Spleen (tissue), 11 donors: ENCODE data around the gene IAPP. TPM values are rescaled to one million over a fixed set of nuclear protein-coding genes. Genes with fewer than 3 reads are reported as not detected.
"Not testable (repeated sequence)": the region's sequence is repeated elsewhere in the genome, so short reads cannot be mapped to it uniquely, and the experiment has no call there.

ENCODE experiments used
- DNase-seq: peaks from one replicate; pipeline ENCODE4 v3.0.0-alpha.2; 2020
- H3K27ac ChIP-seq, 8 donors: fragments of 200-600 bp; sonication (generic) in 7 of 8; 1 replicate in 4 of 8; 2 replicates in 4 of 8; pipeline versions ENCODE4 v1.5.0 to v1.8.0; 2016 to 2021; ENCODE audit warnings: inconsistent platforms in 4 of 8, mild to moderate bottlenecking in 4 of 8, moderate library complexity in 1 of 8
- H3K27me3 ChIP-seq, 7 donors: fragments of 200-600 bp; sonication (generic) in 6 of 7; replicated peaks in 1 of 7; 1 replicate in 4 of 7; 2 replicates in 3 of 7; pipeline versions ENCODE4 v1.5.0 to v1.8.0; 2016 to 2021; ENCODE audit warnings: inconsistent platforms in 3 of 7, mild to moderate bottlenecking in 1 of 7
- H3K36me3 ChIP-seq, 6 donors: fragments of 200-600 bp; sonication (generic) in 5 of 6; 1 replicate in 4 of 6; 2 replicates in 2 of 6; pipeline versions ENCODE4 v1.5.0 to v1.8.0; 2016 to 2021; ENCODE audit warnings: inconsistent platforms in 2 of 6
- H3K4me1 ChIP-seq, 6 donors: fragments of 200-600 bp; sonication (generic) in 5 of 6; 1 replicate in 3 of 6; 2 replicates in 3 of 6; pipeline versions ENCODE4 v1.5.0 to v1.8.0; 2016 to 2021; ENCODE audit warnings: inconsistent platforms in 3 of 6
- H3K4me3 ChIP-seq, 8 donors: fragments of 200-600 bp; sonication (generic) in 7 of 8; 1 replicate in 4 of 8; 2 replicates in 4 of 8; pipeline versions ENCODE4 v1.5.0 to v1.8.0; 2016 to 2021; ENCODE audit warnings: inconsistent platforms in 4 of 8, mild to moderate bottlenecking in 4 of 8, moderate library complexity in 2 of 8
- H3K9me3 ChIP-seq, 8 donors: fragments of 200-600 bp; sonication (generic) in 7 of 8; 1 replicate in 4 of 8; 2 replicates in 4 of 8; pipeline versions ENCODE4 v1.5.0 to v1.8.0; 2016 to 2021; ENCODE audit warnings: inconsistent platforms in 4 of 8
- CTCF ChIP-seq, 11 experiments: fragments of 200-600 bp in 7 of 11; fragments of 450-650 bp in 4 of 11; sonication (generic) in 4 of 11; IDR thresholded peaks in 8 of 11; conservative IDR thresholded peaks in 3 of 11; 1 replicate in 7 of 11; 2 replicates in 4 of 11; pipeline versions ENCODE4 v1.4.0 to v1.8.0; 2016 to 2021; ENCODE audit warnings: antibody characterized with exemption in 11 of 11, inconsistent platforms in 4 of 11, mild to moderate bottlenecking in 1 of 11
- POLR2A ChIP-seq, 3 donors: fragments of 450-650 bp; IDR thresholded peaks; one replicate each; pipeline ENCODE4 v1.5.1; 2017; ENCODE audit warnings: antibody characterized with exemption in 3 of 3, mild to moderate bottlenecking in 1 of 3
- POLR2AphosphoS5 ChIP-seq, 3 donors: sonication (generic); formaldehyde crosslinking; IDR thresholded peaks; one replicate each; pipeline ENCODE4 v1.5.1; 2017; ENCODE audit warnings: antibody characterized with exemption in 3 of 3
- whole genome bisulfite sequencing, 5 donors: extraction: QIAGEN DNeasy Blood & Tissue Kit in 3 of 5; methylation state at CpG; one replicate each; pipeline versions ENCODE4 v1.1.5 to v1.1.7; 2013 to 2018; 5-methylcytosine and 5-hydroxymethylcytosine counted together
- intact Hi-C: fragments of 100-400 bp; cut with DNase I; formaldehyde crosslinking; loops from one replicate; pipeline ENCODE4 v1.15.0; 2023; ENCODE audit warnings: low total_unique reads
- polyA plus RNA-seq, 3 donors: library from polyadenylated mRNA; stranded (reverse); fragments of 200-250 nt; gene quantifications; one replicate each; pipeline ENCODE4 v1.2.1, GENCODE V29; 2013
- total RNA-seq, 7 donors: library from RNA; depleted of rRNA in 3 of 7; stranded (reverse); fragments of >200 nt in 3 of 7; fragmentation: NEBNext Ultra II Directional in 4 of 7; extraction: Animal tissue kit (Norgen Biotek cat#: 25700) in 4 of 7; gene quantifications; one replicate each; pipeline versions ENCODE4 v1.1.0 to v1.2.1, GENCODE V29; 2016 to 2021
- donor health status: healthy with polysubstance abuse.
- donor health status: DM: no; HTN: no; CAD: no; lungs with moderate emphysema.
- donor health status: DM: no; HTN: no; CAD: no.
- donor health status: Bipolar disorder and iron deficiency.
- donor health status: healthy.
- donor health status: DM: no; HTN: no; CAD: no.
- donor health status: DM: yes; HTN: yes; CAD: no.

The IAPP gene
- total and polyA plus RNA-seq, 10 donors, result 0.04 to 0.21 TPM; not detected in 8

DNA sequence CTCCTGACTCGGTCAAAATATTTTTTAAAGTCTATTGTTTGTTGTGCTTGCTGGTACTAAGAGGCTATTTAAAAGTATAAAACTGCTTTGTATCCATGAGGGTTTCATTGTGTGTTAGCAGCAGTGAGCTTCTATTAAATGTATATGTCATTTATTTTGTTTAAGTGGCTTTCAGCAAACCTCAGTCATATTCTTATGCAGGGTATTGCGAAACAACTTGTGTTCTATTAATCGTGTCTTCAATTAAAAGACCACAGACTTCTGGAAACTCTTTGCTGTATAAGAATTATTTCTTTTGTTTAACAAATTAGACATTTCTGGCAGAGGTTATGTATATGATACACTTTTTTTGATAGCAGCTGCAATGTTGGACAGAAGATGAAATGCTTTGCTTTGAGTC, 6.5 kb downstream of the IAPP start:
- no peak overlapping the region for H3K4me3 ChIP-seq
- 74 to 85% (median 80%) methylated on average over 3 of the region's 3 CpGs for WGBS, 5 donors
- H3K27me3 ChIP-seq, result no peaks in the 10 kb centered on the region
- intact Hi-C loops, result no loop called here
- H3K9me3 ChIP-seq, result no peaks in the 10 kb centered on the region
- H3K27ac ChIP-seq, result no peak overlapping the region
- no peaks in the 10 kb centered on the region for H3K4me1 ChIP-seq
- no peaks in the 10 kb centered on the region for H3K36me3 ChIP-seq
- no peak for DNase-seq
- no peak for TF ChIP-seq CTCF (IDR thresholded peaks at IDR 0.05 in 8 of 11, conservative IDR thresholded peaks at IDR 0.05 in 3 of 11)
- TF ChIP-seq POLR2AphosphoS5 (IDR thresholded peaks at IDR 0.05), result no peak
- TF ChIP-seq POLR2A (IDR thresholded peaks at IDR 0.05), result no peak

GRCh38 chr12:21381320-21381719, 8.6 kb downstream of the IAPP start:
- H3K36me3 ChIP-seq, H3K9me3 ChIP-seq, DNase-seq, H3K4me3 ChIP-seq, H3K4me1 ChIP-seq, intact Hi-C loops, H3K27ac ChIP-seq, H3K27me3 ChIP-seq: not testable (repeated sequence)
- WGBS, 5 donors, result 80 to 97% (median 89%) methylated on average over 5 of the region's 5 CpGs

GRCh38 chr12:21384261-21384660, 11.6 kb downstream of the IAPP start:
- WGBS, 5 donors, result 64 to 79% (median 74%) methylated on average over 2 of the region's 2 CpGs
- intact Hi-C loops, result no loop called here
- no peak for DNase-seq
- TF ChIP-seq POLR2A (IDR thresholded peaks at IDR 0.05) (no peak), CTCF (IDR thresholded peaks at IDR 0.05 in 8 of 11, conservative IDR thresholded peaks at IDR 0.05 in 3 of 11) (no peak), POLR2AphosphoS5 (IDR thresholded peaks at IDR 0.05) (no peak)
- H3K9me3 ChIP-seq, result no peaks in the 10 kb centered on the region
- no peaks in the 10 kb centered on the region for H3K36me3 ChIP-seq
- no peaks in the 10 kb centered on the region for H3K4me1 ChIP-seq
- no peak overlapping the region for H3K4me3 ChIP-seq
- H3K27me3 ChIP-seq, result no peaks in the 10 kb centered on the region
- H3K27ac ChIP-seq, result no peak overlapping the region

- 88 to 94% (median 91%) methylated on average over 3 of the region's 3 CpGs for WGBS, 5 donors
- Histone ChIP-seq H3K36me3 (no peaks in the 10 kb centered on the region), H3K27ac (no peak overlapping the region), H3K4me3 (no peak overlapping the region), H3K4me1 (no peaks in the 10 kb centered on the region), H3K27me3 (no peaks in the 10 kb centered on the region), H3K9me3 (no peaks in the 10 kb centered on the region)
- no peak for DNase-seq
- intact Hi-C loops, result no loop called here
- TF ChIP-seq POLR2A (IDR thresholded peaks at IDR 0.05), result no peak
- TF ChIP-seq CTCF (IDR thresholded peaks at IDR 0.05 in 8 of 11, conservative IDR thresholded peaks at IDR 0.05 in 3 of 11), result no peak
- no peak for TF ChIP-seq POLR2AphosphoS5 (IDR thresholded peaks at IDR 0.05)
Measured at GRCh38 chr12:21387174-21387573, 14.5 kb downstream of the IAPP start.

GRCh38 chr12:21392384-21392783, 19.7 kb downstream of the IAPP start:
- WGBS, 5 donors, result 15 to 44% (median 30%) methylated on average over 1 of the region's 1 CpG
- TF ChIP-seq CTCF (IDR thresholded peaks at IDR 0.05 in 8 of 11, conservative IDR thresholded peaks at IDR 0.05 in 3 of 11) (no peak), POLR2AphosphoS5 (IDR thresholded peaks at IDR 0.05) (no peak)
- no peaks in the 10 kb centered on the region for H3K36me3 ChIP-seq

GRCh38 chr12:21394828-21395626, 22.3 kb downstream of the IAPP start:
- intact Hi-C loops, result not testable (repeated sequence)

More at GRCh38 chr12:21392384-21392783, 19.7 kb downstream of the IAPP start:
- intact Hi-C loops, result no loop called here
- H3K27me3 ChIP-seq, result no peaks in the 10 kb centered on the region
- no peaks in the 10 kb centered on the region for H3K9me3 ChIP-seq
- H3K4me1 ChIP-seq, result no peaks in the 10 kb centered on the region
- no peak overlapping the region for H3K4me3 ChIP-seq
- H3K27ac ChIP-seq, result no peak overlapping the region
- DNase-seq, result no peak

More at GRCh38 chr12:21394828-21395626, 22.3 kb downstream of the IAPP start:
- DNase-seq, H3K4me3 ChIP-seq, H3K4me1 ChIP-seq, H3K36me3 ChIP-seq, H3K9me3 ChIP-seq, H3K27ac ChIP-seq, H3K27me3 ChIP-seq: not testable (repeated sequence)
- WGBS, 5 donors, result 88 to 93% (median 91%) methylated on average over 25 to 28 of the region's 28 CpGs
